IMR-90 (cell line): ENCODE results near the gene OR51E1. TPM values are rescaled to one million over a fixed set of nuclear protein-coding genes. Genes with fewer than 3 reads are reported as not detected.

Experiments
- ATAC-seq: fragments of 200-7000 bp; cut with Tn5 transposase; 2 replicates; pipeline ENCODE4 v1.9.1; 2020; ENCODE audit warnings: low read depth, mild to moderate bottlenecking, moderate library complexity
- BruUV-seq: library from RNA; stranded (reverse); fragments of 400-500 nt; replicated peaks from 2 replicates; lab custom pipeline; 2021; lab: Mats Ljungman, UMichigan
- CTCF ChIA-PET: fragments of 300-600 bp; formaldehyde crosslinking; extraction: SDS; loops from one replicate; lab custom pipeline; 2021; ENCODE audit warnings: antibody characterized with exemption; lab: Yijun Ruan, JAX
- POLR2A ChIA-PET: fragments of 300-600 bp; sonication (Branson Sonifier 250); formaldehyde crosslinking; loops from one replicate; lab custom pipeline; 2022; ENCODE audit warnings: antibody characterized with exemption; ENCODE audit not compliant: unreplicated experiment; lab: Charles Lee
- DNase-seq: peaks from one replicate; pipeline ENCODE4 v3.0.0; 2013
- H2AFZ ChIP-seq: replicated peaks from 2 replicates; pipeline ENCODE3; 2013; ENCODE audit warnings: low read length, mild to moderate bottlenecking; ENCODE audit not compliant: poor library complexity
- H2AK5ac ChIP-seq: 2 replicates; pipeline ENCODE4 v1.6.1; 2013; ENCODE audit warnings: low read depth, low read length, inconsistent platforms
- H2AK9ac ChIP-seq: replicated peaks from 2 replicates; pipeline ENCODE3; 2013; ENCODE audit warnings: mild to moderate bottlenecking, low read depth, low read length, moderate library complexity; ENCODE audit not compliant: poor library complexity
- H2BK120ac ChIP-seq: 2 replicates; pipeline ENCODE4 v1.6.1; 2013; ENCODE audit warnings: low read depth, low read length, inconsistent platforms
- H2BK15ac ChIP-seq: 3 replicates; pipeline ENCODE4 v1.6.1; 2013; ENCODE audit warnings: low read depth, low read length, inconsistent platforms
- H2BK20ac ChIP-seq: 2 replicates; pipeline ENCODE4 v1.6.1; 2013; ENCODE audit warnings: low read depth, mild to moderate bottlenecking, inconsistent platforms, low read length, moderate library complexity
- H2BK5ac ChIP-seq: 2 replicates; pipeline ENCODE4 v1.6.1; 2013; ENCODE audit warnings: mild to moderate bottlenecking, low read depth, low read length, inconsistent platforms; ENCODE audit not compliant: poor library complexity, severe bottlenecking
- H3K14ac ChIP-seq: replicated peaks from 2 replicates; pipeline ENCODE4 v1.6.1; 2013; ENCODE audit warnings: low read depth, low read length, inconsistent platforms
- H3K18ac ChIP-seq: 2 replicates; pipeline ENCODE4 v1.6.1; 2013; ENCODE audit warnings: low read depth, low read length, control low read depth
- H3K23ac ChIP-seq: 2 replicates; pipeline ENCODE4 v1.6.1; 2013; ENCODE audit warnings: low read depth, low read length, inconsistent platforms
- H3K27ac ChIP-seq: 2 replicates; pipeline ENCODE4 v1.5.1; 2013; ENCODE audit warnings: mild to moderate bottlenecking, control low read depth, low read length; ENCODE audit not compliant: insufficient read depth
- H3K27me3 ChIP-seq: 2 replicates; pipeline ENCODE4 v1.6.1; 2013; ENCODE audit warnings: low read length; ENCODE audit not compliant: control insufficient read depth, insufficient read depth
- H3K36me3 ChIP-seq: 2 replicates; pipeline ENCODE4 v1.6.1; 2013; ENCODE audit warnings: low read length, mixed read lengths; ENCODE audit not compliant: control insufficient read depth, insufficient read depth
- H3K4ac ChIP-seq: 2 replicates; pipeline ENCODE4 v1.6.1; 2013; ENCODE audit warnings: low read depth, low read length, inconsistent platforms
- H3K4me1 ChIP-seq: 2 replicates; pipeline ENCODE4 v1.6.1; 2013; ENCODE audit warnings: low read length, mixed read lengths; ENCODE audit not compliant: control insufficient read depth, insufficient read depth
- H3K4me2 ChIP-seq: 2 replicates; pipeline ENCODE4 v1.6.1; 2013; ENCODE audit warnings: low read depth, mild to moderate bottlenecking, control low read depth, low read length, moderate library complexity
- H3K4me3 ChIP-seq: 2 replicates; pipeline ENCODE4 v1.5.1; 2013; ENCODE audit warnings: low read depth, mild to moderate bottlenecking, control low read depth, low read length, moderate library complexity; ENCODE audit not compliant: insufficient read depth
- H3K56ac ChIP-seq: 2 replicates; pipeline ENCODE4 v1.6.1; 2013; ENCODE audit warnings: low read length, inconsistent platforms; ENCODE audit not compliant: insufficient read depth; ENCODE audit errors: extremely low read depth
- H3K79me1 ChIP-seq, 2 experiments: 2 replicates each; pipeline ENCODE4 v1.6.1; 2013; ENCODE audit warnings: low read length in 2 of 2, inconsistent platforms in 1 of 2, low read depth in 1 of 2
- H3K9ac ChIP-seq: 2 replicates; pipeline ENCODE4 v1.6.1; 2013; ENCODE audit warnings: low read depth, low read length, control low read depth
- H3K9me1 ChIP-seq: 2 replicates; pipeline ENCODE4 v1.6.1; 2013; ENCODE audit warnings: low read length, inconsistent platforms; ENCODE audit not compliant: insufficient read depth
- H3K9me3 ChIP-seq: 2 replicates; pipeline ENCODE4 v1.6.1; 2013; ENCODE audit warnings: low read length; ENCODE audit not compliant: control insufficient read depth, insufficient read depth
- H4K20me1 ChIP-seq: 2 replicates; pipeline ENCODE4 v1.6.1; 2013; ENCODE audit warnings: low read length, inconsistent platforms; ENCODE audit not compliant: insufficient read depth
- H4K5ac ChIP-seq: 2 replicates; pipeline ENCODE4 v1.6.1; 2013; ENCODE audit warnings: mild to moderate bottlenecking, low read depth, low read length, control low read depth
- H4K8ac ChIP-seq, 2 experiments: 2 replicates each; pipeline ENCODE4 v1.6.1; 2013; ENCODE audit warnings: low read depth in 2 of 2, low read length in 2 of 2, control low read depth in 1 of 2, inconsistent platforms in 1 of 2
- H4K91ac ChIP-seq: 2 replicates; pipeline ENCODE4 v1.6.1; 2013; ENCODE audit warnings: low read depth, low read length, inconsistent platforms; ENCODE audit not compliant: insufficient read depth
- CEBPB ChIP-seq: IDR thresholded peaks from 2 replicates; pipeline ENCODE4 v1.6.1; 2012; ENCODE audit warnings: low read depth, low read length, improper control_type of control experiment
- CTCF ChIP-seq: conservative IDR thresholded peaks from 2 replicates; pipeline ENCODE4 v1.5.1; 2012; ENCODE audit warnings: mild to moderate bottlenecking, low read depth, low read length, improper control_type of control experiment
- WGBS, 2 experiments: methylation state at CpG; one replicate each; pipeline versions ENCODE4 v1.1.5 to v1.1.7; 2013; ENCODE audit warnings: missing lambda C conversion rate in 2 of 2; ENCODE audit not compliant: insufficient read length in 1 of 2; ENCODE audit errors: extremely low coverage in 2 of 2; 5-methylcytosine and 5-hydroxymethylcytosine counted together
- dilution Hi-C: fragments of 300-500 bp; cut with HindIII; formaldehyde crosslinking; loops from one replicate; pipeline ENCODE4 v1.14.3; 2018; ENCODE audit warnings: low sequenced_read_pairs; ENCODE audit not compliant: unreplicated experiment
- in situ Hi-C: fragments of 300-500 bp; cut with MboI; formaldehyde crosslinking; loops from 3 replicates; pipeline ENCODE4 v1.14.3; 2019; ENCODE audit warnings: low sequenced_read_pairs, inconsistent platforms, mixed read lengths
- intact Hi-C: fragments of 100-400 bp; cut with micrococcal nuclease; formaldehyde crosslinking; loops from 2 replicates; pipeline ENCODE4 v1.10.0; 2022
- polyA plus RNA-seq, 3 experiments: library from polyadenylated mRNA; depleted of rRNA; stranded (reverse); fragments of >200 nt; gene quantifications; 2 replicates each; pipeline ENCODE4 v1.2.3, GENCODE V29; 2012; ENCODE audit warnings: low replicate concordance in 1 of 3
- total RNA-seq: library from RNA; depleted of rRNA; stranded (reverse); fragments of >200 nt; gene quantifications from 2 replicates; pipeline ENCODE4 v1.2.3, GENCODE V29; 2012

Gene OR51E1
- total and polyA plus RNA-seq, 2 of the 4 experiments (the other 2 are of a cell fraction) = 0.02 TPM; not detected in 1

- H2BK5ac ChIP-seq = no peak overlapping the region
- peaks cover 2% of the 10 kb centered on the region; the same call in 1 of the 2 replicates for H3K9me1 ChIP-seq
- H4K8ac ChIP-seq = no peak overlapping the region
- H2BK20ac ChIP-seq = no peak overlapping the region
- peaks cover 7% of the 10 kb centered on the region for H3K4me1 ChIP-seq
- in situ Hi-C loops = no loop called here
- BruUV-seq = no TSS peak
- H3K18ac ChIP-seq = no peak overlapping the region
- no CpG with 5 or more reads among the region's 1 CpG for WGBS, 2 experiments
- no peak overlapping the region for H2AFZ ChIP-seq
- no peak overlapping the region for H2BK15ac ChIP-seq
- peaks cover 0 to 11% of the 10 kb centered on the region in 2 experiments for H3K79me1 ChIP-seq
- H4K91ac ChIP-seq = no peak overlapping the region
- CTCF ChIA-PET = no interaction called here
- DNase-seq (peak; percentile 8), ATAC-seq (no peak)
- H3K56ac ChIP-seq = no peak overlapping the region
- H3K23ac ChIP-seq = no peak overlapping the region
- dilution Hi-C loops = no loop called here
- no peak overlapping the region for H3K4ac ChIP-seq
- no peak overlapping the region for H2AK9ac ChIP-seq
- intact Hi-C loops = no loop called here
- H3K9me3 ChIP-seq = no peaks in the 10 kb centered on the region
- H3K27me3 ChIP-seq = no peaks in the 10 kb centered on the region
- no peak overlapping the region for H3K14ac ChIP-seq
- 0 out of 2 replicates have a peak, but pooled peaks have one; percentile 2 for TF ChIP-seq CEBPB
- no peak for TF ChIP-seq CTCF
- POLR2A ChIA-PET = no interaction called here
- H4K5ac ChIP-seq = no peak overlapping the region
- no peak overlapping the region for H3K27ac ChIP-seq
- H3K4me2 ChIP-seq = peak overlapping the region; percentile 31; the same call in 1 of the 2 replicates
- no peak overlapping the region for H2AK5ac ChIP-seq
- H2BK120ac ChIP-seq = no peak overlapping the region
- no peaks in the 10 kb centered on the region for H4K20me1 ChIP-seq
- H3K9ac ChIP-seq = no peak overlapping the region
- peaks cover 15% of the 10 kb centered on the region for H3K36me3 ChIP-seq
- H3K4me3 ChIP-seq = peak overlapping the region; percentile 69; the same call in 1 of the 2 replicates
Observed at GRCh38 chr11:4606231-4607015, 37.4 kb upstream of the OR51E1 start.
